Activated gamma-delta T cell treated with anti-CD3 and anti-CD28 coated beads, Interleukin-2, amount 50 U/mL, for 16 hours (primary cell): Measurements from ENCODE around the gene HERC2.
"Not testable (repeated sequence)": the region's sequence is repeated elsewhere in the genome, so short reads cannot be mapped to it uniquely, and the experiment has no call there.

Experiments
- DNase-seq: peaks from one replicate; pipeline ENCODE4 v3.0.0-alpha.2; 2020; ENCODE audit warnings: low read depth

The HERC2 gene

DNA sequence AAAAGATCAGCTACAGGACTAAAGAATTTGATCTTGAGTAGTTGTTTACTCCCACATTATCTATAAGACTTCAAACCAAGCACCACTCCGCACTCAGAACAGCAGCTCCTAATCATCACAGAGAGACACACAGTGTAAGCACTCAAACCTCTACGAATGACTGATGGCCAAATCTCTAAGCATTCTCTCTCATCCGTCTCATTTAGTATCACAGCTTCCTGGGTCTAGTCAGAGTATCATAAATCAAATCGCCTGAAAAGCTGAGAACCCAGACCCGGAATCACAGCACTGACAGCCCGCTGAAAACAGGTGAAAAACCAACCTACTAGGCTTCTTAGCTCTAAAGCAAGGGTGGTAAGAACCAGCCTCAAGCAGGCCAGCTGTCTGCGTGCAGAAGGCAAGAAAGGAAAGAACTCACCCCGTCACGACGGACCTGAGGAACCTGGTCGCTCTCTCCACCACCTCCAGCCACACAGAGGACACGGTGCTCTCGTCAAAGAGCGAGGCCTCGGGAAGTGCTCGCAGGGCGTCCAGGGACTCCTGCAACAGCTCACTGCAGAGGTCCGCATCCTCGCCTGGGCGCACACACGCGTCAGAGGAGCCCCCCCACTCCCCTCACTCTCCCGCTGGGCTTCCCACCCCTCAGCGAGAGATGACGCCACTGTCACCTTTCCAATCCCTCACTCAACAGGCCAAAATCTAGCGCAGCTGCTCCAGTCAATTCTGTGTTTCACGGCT, 47.9 kb downstream of the HERC2 start:
- DNase-seq = no peak

GRCh38 chr15:28273468-28273867, 48.5 kb downstream of the HERC2 start:
- no peak for DNase-seq

- DNase-seq = no peak
Measured at GRCh38 chr15:28272587-28272986, 49.4 kb downstream of the HERC2 start.

DNA sequence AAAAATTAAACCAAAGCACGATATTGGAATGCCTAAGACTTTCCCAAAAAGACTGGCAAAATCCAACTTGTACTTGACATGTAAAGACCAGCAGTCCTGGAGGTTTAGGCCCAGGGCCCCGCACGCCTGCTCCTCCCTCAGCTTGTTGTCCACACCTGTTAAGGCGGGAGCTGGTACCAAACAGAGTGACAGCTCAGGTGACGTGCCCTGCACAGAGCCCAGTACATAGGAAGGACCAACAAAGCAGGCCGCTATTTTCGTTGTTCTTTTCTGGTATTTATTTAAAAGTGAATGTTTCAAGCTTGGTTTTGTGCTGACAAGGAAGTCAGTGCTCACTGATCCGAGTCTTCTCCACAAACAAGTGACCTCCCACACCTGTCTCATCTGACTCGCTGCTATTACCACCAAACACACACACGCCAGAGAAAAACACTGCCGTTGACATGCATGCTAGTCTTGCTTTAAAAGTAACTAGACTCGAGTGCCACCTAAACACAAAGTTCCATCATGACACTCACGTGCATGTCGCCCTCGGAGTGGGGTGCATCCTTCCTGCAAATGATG, 50.2 kb downstream of the HERC2 start:
- no peak for DNase-seq

DNA sequence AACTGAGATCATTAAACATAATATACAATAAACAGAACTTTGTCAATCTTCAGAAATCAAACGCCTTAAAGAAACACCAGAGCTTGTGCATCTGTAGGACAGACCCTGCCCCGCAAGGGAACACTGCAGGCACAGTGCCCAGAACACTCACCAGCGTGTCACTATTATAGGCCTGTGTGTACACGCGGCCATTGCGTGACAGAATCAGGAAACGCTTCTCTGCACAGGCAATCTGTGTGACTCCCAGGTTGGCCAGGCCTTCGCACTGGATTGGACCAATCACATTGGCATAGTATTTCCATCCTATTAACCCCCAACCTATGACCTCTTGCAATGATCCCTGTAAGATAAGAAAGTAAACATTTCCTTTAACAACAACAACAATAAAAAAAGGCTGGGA, 52.9 kb downstream of the HERC2 start:
- DNase-seq = no peak

- DNase-seq = no peak
Measured at GRCh38 chr15:28267727-28268126, 54.3 kb downstream of the HERC2 start.

DNA sequence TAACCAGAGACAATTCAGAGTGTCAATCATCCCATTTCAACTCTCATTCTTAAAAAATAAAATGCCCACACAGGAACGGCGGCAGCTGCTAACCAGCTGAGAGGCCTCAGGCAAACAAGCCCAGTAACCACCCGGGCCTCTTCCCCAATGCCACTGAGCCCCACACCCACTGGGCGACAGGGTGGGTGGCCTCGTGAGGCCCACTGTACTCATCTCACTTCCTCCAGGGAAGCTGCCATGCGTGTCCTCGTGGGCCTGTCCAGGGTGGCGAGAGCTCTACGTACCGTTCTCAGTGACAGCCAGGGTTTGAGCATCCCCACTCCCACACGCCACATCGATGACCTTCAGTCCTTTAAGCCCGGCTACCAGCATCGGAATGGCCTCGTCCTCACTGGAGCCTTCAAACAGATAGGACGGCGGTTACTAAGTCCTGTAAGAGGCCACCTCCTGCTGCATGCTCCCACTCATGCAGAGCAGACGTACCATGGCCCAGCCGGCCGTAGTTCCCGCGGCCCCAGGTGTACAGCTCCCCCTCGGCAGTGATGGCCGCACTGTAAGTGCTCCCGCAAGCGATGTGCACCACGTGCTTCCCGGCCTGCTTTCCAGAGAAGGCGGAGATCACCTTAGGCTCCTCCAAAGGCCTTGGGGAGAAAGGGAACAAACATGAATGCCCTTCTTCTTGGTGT, 56.5 kb downstream of the HERC2 start:
- DNase-seq = no peak

- no peak for DNase-seq
Measured at GRCh38 chr15:28264166-28264565, 57.8 kb downstream of the HERC2 start.

DNA sequence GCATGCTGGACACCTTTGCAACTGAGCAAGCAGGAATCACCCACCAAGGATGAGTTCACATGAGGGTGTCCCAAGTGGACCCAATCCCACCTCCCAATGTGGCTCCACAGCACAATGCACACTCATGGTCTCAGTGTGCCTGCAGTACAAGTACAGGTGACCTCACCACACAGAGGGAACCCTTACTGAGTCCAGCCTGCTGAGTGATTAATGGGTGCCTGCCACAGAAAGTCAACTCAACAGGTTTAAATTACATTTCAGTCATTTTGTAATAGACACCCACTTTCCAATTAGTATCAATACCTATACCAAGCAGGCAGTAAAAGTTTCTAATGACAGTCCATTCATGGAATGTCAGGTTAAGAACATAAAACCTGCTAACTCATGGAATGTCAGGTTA, 59.5 kb downstream of the HERC2 start:
- no peak for DNase-seq

- no peak for DNase-seq
Measured at GRCh38 chr15:28260722-28261121, 61.3 kb downstream of the HERC2 start.

GRCh38 chr15:28260317-28260716, 61.7 kb downstream of the HERC2 start:
- no peak for DNase-seq

GRCh38 chr15:28255965-28256364, 66.0 kb downstream of the HERC2 start:
- no peak for DNase-seq

- DNase-seq = no peak
Measured at GRCh38 chr15:28252831-28253230, 69.1 kb downstream of the HERC2 start.

DNA sequence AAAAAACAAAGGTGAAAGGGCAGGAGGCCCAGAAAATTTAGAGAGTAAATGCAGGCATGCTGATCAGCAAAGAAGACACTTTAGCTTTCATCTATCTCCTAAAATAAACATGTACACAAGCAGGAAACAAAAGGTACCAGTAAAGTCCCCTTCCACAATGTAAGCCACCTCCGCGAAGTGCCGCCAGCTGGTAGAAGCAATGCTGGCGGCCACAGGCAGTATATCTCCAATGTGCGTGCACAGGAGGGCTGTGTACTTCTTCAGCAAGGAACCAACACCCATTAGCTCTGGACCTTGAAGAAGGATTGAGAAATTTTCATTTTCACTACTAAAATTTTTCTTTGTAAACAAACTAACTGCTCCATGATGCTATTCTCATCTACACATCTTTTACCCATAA, 75.4 kb downstream of the HERC2 start:
- DNase-seq = no peak

GRCh38 chr15:28243901-28244300, 78.1 kb downstream of the HERC2 start:
- no peak for DNase-seq

DNA sequence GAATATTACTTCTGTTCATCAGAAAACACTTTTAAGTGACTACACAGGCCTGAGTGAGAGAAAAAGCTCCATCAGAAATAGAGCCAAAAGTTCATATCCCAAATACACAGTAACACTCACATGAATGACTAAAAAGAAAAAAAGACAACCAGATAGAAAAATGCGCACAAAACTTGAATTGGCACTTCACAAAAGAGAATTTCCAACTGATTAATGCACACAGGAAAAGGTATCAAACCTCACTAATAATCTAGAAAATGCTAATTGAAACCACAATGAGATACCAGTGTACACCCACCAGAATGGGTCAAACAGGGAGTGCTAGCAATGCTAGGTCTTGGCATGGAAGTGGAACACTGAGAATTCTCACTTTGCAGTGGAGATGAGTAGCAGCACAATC, 78.6 kb downstream of the HERC2 start:
- no peak for DNase-seq

GRCh38 chr15:28238296-28238695, 83.7 kb downstream of the HERC2 start:
- DNase-seq = not testable (repeated sequence)

DNA sequence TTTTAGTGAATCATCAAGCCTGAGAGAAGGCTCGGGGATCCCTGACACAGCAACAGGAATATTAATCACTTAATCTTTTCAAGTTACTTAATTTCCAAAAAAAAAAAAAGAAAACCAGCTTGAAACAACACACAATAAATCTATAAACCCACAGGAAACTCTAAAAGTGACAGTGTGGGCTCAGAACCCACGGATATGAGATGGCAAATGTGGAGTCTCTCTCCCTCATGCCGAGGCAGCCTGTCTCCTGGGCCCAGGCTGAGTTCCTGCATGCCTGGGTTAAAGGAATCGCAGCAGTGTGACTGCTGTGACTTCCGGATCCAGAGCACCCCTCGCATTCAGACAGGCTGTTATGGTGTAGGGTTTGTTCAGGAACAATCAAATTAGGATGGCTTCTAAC, 90.2 kb downstream of the HERC2 start:
- DNase-seq = not testable (repeated sequence)

- not testable (repeated sequence) for DNase-seq
Measured at GRCh38 chr15:28231336-28231735, 90.6 kb downstream of the HERC2 start.

GRCh38 chr15:28228990-28229640, 92.9 kb downstream of the HERC2 start:
- DNase-seq = not testable (repeated sequence)

GRCh38 chr15:28228096-28228495, 93.9 kb downstream of the HERC2 start:
- DNase-seq = no peak

GRCh38 chr15:28227303-28227702, 94.7 kb downstream of the HERC2 start:
- not testable (repeated sequence) for DNase-seq

DNA sequence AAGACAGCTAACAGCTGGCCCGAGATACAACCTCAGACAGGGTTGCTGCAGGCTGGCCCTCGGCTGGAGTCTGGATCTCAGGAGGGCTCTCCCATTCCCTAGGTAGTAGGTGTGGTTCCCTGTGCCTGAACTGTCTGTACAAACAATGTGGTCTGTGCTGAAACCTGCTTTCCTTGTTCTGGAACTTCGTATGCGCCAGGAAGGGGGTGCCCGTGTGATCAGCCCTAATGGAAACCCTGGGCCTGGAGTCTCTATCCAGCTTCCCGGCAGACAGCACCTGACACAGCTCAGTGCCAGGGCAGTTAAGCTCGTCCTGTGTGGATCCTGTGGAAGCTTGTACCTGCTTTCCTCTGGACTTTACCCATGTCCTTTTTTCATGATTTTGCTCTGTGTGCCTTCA, 99.4 kb downstream of the HERC2 start:
- not testable (repeated sequence) for DNase-seq
